ENCODE measurements around the gene TPRX1.
"Not testable (repeated sequence)": the region's sequence is repeated elsewhere in the genome, so short reads cannot be mapped to it uniquely, and the experiment has no call there.

Gene TPRX1

GRCh38 chr19:47765523-47766358, 38.6 kb downstream of the TPRX1 start:
- DNase-seq, result peak; percentile 6

DNA sequence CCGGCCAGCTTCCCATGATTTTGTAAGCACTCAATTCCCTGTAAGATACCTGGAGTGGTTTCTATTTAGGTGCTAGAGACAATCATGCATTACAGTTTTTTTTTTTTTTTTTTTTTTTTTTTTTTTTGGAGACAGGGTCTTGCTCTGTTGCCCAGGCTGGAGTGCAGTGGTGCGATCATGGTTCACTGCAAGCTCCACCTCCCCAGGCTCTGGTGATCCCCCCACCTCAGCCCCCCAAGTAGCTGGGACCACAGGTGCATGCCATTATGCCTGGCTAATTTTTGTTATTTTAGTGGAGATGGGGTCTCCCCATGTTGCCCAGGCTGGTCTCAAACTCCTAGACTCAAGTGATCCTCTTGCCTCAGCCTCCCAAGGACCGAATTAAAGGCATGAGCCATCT, 39.6 kb downstream of the TPRX1 start:
- not testable (repeated sequence) for DNase-seq

GRCh38 chr19:47762615-47763308, 41.6 kb downstream of the TPRX1 start:
- no peak for DNase-seq

DNA sequence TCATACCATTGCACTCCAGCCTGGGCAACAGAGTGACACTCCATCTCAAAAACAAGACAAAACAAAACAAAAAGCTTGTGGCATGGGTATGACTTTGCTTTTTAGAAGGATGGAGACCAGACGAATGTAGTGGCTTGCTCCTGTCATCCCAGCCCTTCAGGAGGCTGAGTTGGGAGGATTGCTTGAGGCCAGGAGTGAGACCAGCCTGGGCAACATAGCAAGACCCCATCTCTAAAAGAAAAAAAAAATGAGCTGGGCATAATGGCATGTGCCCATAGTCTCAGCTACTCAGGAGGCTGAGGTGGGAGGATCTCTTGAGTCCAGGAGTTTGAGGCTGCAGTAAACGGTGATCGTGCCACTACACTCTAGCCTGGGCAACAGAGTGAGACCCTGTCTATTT, 42.2 kb downstream of the TPRX1 start:
- no peak for DNase-seq

DNA sequence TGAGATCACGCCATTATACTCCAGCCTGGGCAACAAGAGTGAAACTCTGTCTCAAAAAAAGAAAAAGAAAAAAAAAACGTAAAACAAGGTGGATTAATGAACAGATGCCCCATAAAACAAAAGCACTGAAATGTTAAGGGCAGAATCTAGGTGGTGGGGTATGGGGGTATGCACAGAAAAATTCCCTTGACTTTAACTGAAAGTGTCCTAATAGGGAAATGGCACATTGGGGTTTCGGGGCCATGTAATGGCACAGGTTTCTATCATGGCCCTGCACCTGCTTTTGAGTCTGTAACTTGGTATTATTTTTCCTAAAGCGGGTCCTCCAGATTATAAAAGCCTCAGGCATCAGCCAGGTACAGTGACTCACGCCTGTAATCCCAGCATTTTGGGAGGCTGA, 42.8 kb downstream of the TPRX1 start:
- no peak for DNase-seq

GRCh38 chr19:47760632-47760999, 43.7 kb downstream of the TPRX1 start:
- DNase-seq, result no peak

DNA sequence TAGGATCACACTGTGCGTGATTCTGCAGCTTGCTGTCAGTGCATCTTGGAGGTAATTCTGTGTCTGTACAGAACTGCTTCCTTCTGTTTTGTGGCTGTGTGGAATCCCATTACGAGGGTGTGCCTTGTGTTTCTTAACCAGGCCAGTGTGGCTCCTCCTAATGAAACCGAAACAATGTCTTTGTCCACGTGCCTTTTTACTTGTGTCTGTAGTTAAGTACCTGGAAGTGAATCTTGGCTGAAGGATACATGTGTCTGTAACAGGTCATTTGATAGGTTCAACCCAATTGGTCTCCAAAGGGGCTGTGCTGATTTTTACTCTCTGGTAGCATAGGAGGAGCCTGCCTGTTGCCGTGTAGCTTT, 45.9 kb downstream of the TPRX1 start:
- DNase-seq, result no peak

DNA sequence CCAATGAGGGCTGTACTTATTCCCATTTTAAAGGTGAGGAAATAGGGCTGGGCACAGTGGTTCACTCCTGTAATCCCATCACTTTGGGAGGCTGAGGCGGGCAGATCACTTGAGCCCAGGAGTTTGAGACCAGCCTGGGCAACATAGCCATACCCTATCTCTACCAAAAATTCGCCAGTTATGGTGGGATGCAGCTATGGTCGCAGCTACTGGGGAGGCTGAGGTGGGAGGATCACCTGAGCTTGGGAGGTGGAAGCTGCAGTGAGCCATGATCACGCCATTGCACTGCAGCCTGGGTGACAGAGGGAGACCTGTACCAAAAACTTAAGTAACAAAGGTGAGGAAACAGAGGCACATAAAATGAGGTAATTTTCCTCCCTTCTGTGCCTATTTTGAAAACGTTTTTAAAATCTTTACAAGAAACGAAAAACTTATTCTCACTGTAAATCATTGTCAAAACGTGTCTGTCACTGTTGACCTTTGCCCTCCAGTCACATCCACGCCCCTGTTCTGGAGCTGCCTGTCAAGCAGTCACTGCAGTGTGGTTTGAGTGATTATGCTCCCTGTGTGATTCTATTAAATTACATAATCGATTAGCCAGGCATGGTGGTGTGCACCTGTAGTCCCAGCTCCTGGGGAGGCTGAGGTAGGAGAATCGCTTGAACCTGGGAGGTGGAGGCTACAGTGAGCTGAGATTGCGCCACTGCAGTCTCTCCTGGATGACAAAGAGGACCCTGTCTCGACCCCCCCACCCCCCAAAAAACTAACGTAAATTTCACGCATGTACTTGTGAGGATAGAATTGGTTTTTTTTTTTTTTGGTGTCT, 46.5 kb downstream of the TPRX1 start:
- no peak for DNase-seq

GRCh38 chr19:47756953-47757608, 47.3 kb downstream of the TPRX1 start:
- no peak for DNase-seq

GRCh38 chr19:47756627-47756929, 47.8 kb downstream of the TPRX1 start:
- DNase-seq, result no peak

DNA sequence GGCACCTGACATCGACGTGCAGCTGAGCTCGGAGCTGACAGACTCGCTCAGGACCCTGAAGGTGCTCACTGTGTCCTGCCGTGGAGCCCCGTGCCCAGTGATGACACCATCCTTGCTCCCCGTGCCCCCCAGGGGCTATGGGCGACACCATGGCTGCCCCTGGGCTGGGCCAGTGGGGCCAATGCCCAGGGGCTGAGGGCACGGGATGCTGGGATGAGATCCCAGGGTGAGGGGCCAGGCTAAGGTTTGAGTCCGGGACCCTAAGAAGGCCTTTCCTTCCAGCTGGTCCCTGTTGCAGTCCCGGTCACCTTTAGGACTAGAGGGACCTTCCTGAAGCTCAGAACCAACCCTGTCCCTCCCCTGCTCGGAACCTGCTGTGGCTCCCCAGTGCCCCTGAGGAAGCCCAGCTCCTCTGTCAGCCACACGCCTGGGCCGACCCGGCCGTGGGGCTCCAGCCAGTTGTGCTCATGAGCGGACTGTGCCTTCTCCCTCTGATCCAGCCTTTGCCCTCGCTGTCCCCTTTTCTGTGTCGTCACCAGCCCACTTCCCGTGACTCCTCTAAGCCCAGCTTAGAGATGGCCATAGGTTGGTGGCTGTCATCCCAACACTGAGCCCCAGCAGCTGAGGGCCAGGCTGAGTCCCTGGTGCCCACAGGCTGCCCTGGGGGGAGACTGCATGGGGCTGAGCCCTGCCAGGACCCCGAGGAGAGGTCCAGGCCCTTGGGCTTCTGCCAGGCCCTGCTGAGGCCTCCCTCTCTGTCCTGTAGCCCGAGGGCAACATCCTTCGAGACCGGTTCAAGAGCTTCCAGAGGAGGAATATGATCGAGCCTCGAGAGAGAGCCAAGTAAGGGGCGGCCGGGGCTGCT, 48.4 kb downstream of the TPRX1 start:
- DNase-seq, result no peak

DNA sequence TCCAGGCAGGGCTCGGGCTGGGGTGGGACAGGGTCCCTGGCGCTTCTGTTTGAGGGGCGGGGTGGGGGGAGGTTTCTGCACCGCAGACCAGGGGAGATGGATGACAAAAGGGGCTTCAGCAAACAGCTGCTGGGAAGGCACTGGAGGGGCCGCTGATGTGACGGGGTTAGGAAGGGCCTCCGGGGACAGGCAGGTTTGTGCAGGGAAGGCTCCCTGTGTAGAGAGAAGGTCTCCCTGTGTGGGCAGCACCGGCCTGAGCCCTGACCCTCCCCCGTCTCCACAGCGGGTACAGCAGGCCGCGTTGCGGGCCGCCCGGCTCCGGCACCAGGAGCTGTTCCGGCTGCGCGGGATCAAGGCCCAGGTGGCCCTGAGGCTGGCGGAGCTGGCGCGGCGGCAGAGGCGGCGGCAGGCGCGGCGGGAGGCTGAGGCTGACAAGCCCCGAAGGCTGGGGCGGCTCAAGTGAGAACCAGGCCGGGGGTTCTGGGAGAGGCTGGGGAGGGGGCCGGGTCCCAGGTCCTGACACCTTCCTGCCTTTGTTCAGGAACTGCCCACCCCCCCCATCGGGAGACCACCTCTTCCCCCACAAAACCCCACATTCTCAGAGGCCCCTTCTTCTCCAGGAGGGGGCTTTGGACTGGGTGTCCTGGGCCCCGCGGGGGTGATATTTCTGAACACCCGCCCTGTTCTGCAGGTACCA, 49.1 kb downstream of the TPRX1 start:
- no peak for DNase-seq

DNA sequence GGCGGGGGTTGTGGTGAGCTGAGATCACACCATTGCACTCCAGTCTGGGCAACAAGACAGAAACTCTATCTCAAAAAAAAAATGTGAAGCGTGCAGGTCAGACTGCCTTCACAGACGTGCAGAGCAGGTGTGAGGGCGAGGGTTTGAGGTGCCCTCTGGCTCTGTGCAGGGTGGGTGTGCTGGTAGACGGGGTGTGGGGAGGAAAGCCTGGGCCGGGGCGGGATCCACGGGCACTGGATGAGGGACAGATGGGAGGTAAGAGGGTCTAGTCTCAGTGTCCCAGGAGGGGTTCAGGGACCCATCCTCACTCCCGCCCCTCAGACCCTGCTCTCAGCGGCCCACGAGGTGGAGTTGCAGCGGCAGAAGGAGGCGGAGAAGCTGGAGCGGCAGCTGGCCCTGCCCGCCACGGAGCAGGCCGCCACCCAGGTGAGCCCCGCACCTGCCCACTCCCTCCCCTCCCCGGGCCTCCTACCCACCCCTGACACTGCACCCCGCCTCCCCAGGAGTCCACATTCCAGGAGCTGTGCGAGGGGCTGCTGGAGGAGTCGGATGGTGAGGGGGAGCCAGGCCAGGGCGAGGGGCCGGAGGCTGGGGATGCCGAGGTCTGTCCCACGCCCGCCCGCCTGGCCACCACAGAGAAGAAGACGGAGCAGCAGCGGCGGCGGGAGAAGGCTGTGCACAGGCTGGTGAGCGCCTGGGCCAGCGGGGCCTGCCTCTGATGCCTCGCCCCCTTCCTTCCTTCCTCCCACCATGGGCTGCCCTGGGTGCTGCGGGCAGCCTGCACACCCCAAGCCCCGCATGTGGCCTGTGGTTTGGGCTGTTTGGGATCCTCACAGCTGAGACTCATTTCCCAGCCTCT, 49.9 kb downstream of the TPRX1 start:
- no peak for DNase-seq

GRCh38 chr19:47752440-47753211, 51.7 kb downstream of the TPRX1 start:
- DNase-seq, result no peak

Data from DMS 273 treated with DMSO at 0.1 percent for 48 hours (cell line).